ENCODE data around the gene SORCS3. TPM values are rescaled to one million over a fixed set of nuclear protein-coding genes. Genes with fewer than 3 reads are reported as not detected.

SORCS3 gene
- total and polyA plus RNA-seq, 11 donors, result 0.03 to 0.19 (median 0.05) TPM; not detected in 8

GRCh38 chr10:104822088-104822487 lies 181.0 kb downstream of the SORCS3 start:
- DNase-seq (no peak), ATAC-seq (no peak)
- Histone ChIP-seq H3K27me3 (no peaks in the 10 kb centered on the region), H3K9me3 (peaks cover 0 to 8% (median 0%) of the 10 kb centered on the region in 12 donors), H3K36me3 (no peaks in the 10 kb centered on the region), H3K4me1 (no peaks in the 10 kb centered on the region), H3K27ac (no peak overlapping the region), H3K4me3 (no peak overlapping the region)
- WGBS, 4 donors, result 42 to 55% (median 50%) methylated on average over 3 of the region's 3 CpGs
- TF ChIP-seq POLR2A (IDR thresholded peaks at IDR 0.05), result no peak
- TF ChIP-seq CTCF (IDR thresholded peaks at IDR 0.05), result no peak
- intact Hi-C loops (cut with DNase I), result no loop called here

GRCh38 chr10:104824380-104825006 lies 183.4 kb downstream of the SORCS3 start:
- intact Hi-C loops (cut with DNase I), result no loop called here
- ATAC-seq (peak in 3 of 4 donors; percentile 39 to 68 (median 53)), DNase-seq (peak in 2 of 5 donors; percentile 22 to 23)
- Histone ChIP-seq H3K9me3 (peaks cover 0 to 18% (median 2%) of the 10 kb centered on the region in 12 donors), H3K36me3 (no peaks in the 10 kb centered on the region), H3K27ac (no peak overlapping the region), H3K4me1 (no peaks in the 10 kb centered on the region), H3K27me3 (no peaks in the 10 kb centered on the region), H3K4me3 (no peak overlapping the region)
- no peak for TF ChIP-seq POLR2A (IDR thresholded peaks at IDR 0.05)
- no peak for TF ChIP-seq CTCF (IDR thresholded peaks at IDR 0.05)
- 31 to 36% (median 33%) methylated on average over 6 of the region's 6 CpGs for WGBS, 4 donors

GRCh38 chr10:104831272-104831671 lies 190.2 kb downstream of the SORCS3 start:
- TF ChIP-seq CTCF (IDR thresholded peaks at IDR 0.05) (no peak), POLR2A (IDR thresholded peaks at IDR 0.05) (no peak)
- Histone ChIP-seq H3K27ac (no peak overlapping the region), H3K36me3 (no peaks in the 10 kb centered on the region), H3K4me1 (no peaks in the 10 kb centered on the region), H3K27me3 (peaks cover 0 to 3% (median 0%) of the 10 kb centered on the region in 9 donors), H3K4me3 (no peak overlapping the region), H3K9me3 (peaks cover 0 to 18% (median 2%) of the 10 kb centered on the region in 12 donors)
- WGBS, 4 donors, result 75 to 81% (median 76%) methylated on average over 5 of the region's 5 CpGs
- intact Hi-C loops (cut with DNase I), result no loop called here
- DNase-seq (no peak), ATAC-seq (no peak)

GRCh38 chr10:104834580-104834979 lies 193.5 kb downstream of the SORCS3 start:
- H3K4me3 ChIP-seq, result no peak overlapping the region

More at GRCh38 chr10:104834580-104834979, 193.5 kb downstream of the SORCS3 start:
- intact Hi-C loops (cut with DNase I), result no loop called here
- H3K36me3 ChIP-seq, result no peaks in the 10 kb centered on the region
- H3K27me3 ChIP-seq, result peaks cover 0 to 3% (median 0%) of the 10 kb centered on the region in 9 donors
- no peak for ATAC-seq
- no peak overlapping the region for H3K27ac ChIP-seq
- WGBS, 4 donors, result 74 to 86% (median 83%) methylated on average over 1 of the region's 1 CpG
- TF ChIP-seq POLR2A (IDR thresholded peaks at IDR 0.05) (no peak), CTCF (IDR thresholded peaks at IDR 0.05) (no peak)
- H3K9me3 ChIP-seq, result no peaks in the 10 kb centered on the region
- no peaks in the 10 kb centered on the region for H3K4me1 ChIP-seq
- DNase-seq, result no peak
